ENCODE results near the gene CD46.
"Not testable (repeated sequence)": the region's sequence is repeated elsewhere in the genome, so short reads cannot be mapped to it uniquely, and the experiment has no call there.

CD46 gene

GRCh38 chr1:207745285-207745684, 6.6 kb upstream of the CD46 start:
- peaks cover 11% of the 10 kb centered on the region; the same call in 1 of the 2 replicates for H3K4me1 ChIP-seq (ENCODE audit: insufficient read depth, low read length)
- H3K9ac ChIP-seq (ENCODE audit: low read depth, low read length), result no peak overlapping the region
- no peaks in the 10 kb centered on the region for H3K9me3 ChIP-seq (ENCODE audit: control insufficient read depth, insufficient read depth, low read length)
- no peaks in the 10 kb centered on the region for H3K36me3 ChIP-seq (ENCODE audit: insufficient read depth, low read length)

- Histone ChIP-seq H3K4me1 (ENCODE audit: insufficient read depth, low read length) (peaks cover 14% of the 10 kb centered on the region; the same call in 1 of the 2 replicates), H3K9ac (ENCODE audit: low read depth, low read length) (no peak overlapping the region), H3K9me3 (ENCODE audit: control insufficient read depth, insufficient read depth, low read length) (no peaks in the 10 kb centered on the region), H3K36me3 (ENCODE audit: insufficient read depth, low read length) (no peaks in the 10 kb centered on the region)
These were observed 5.8 kb upstream of the CD46 start for GRCh38 chr1:207745839-207746767.

GRCh38 chr1:207747627-207748492, 4.0 kb upstream of the CD46 start:
- Histone ChIP-seq H3K4me1 (ENCODE audit: insufficient read depth, low read length) (peaks cover 15% of the 10 kb centered on the region; the same call in 1 of the 2 replicates), H3K9ac (ENCODE audit: low read depth, low read length) (no peak overlapping the region), H3K9me3 (ENCODE audit: control insufficient read depth, insufficient read depth, low read length) (no peaks in the 10 kb centered on the region), H3K36me3 (ENCODE audit: insufficient read depth, low read length) (no peaks in the 10 kb centered on the region)

- Histone ChIP-seq H3K4me1 (ENCODE audit: insufficient read depth, low read length) (peaks cover 16% of the 10 kb centered on the region; the same call in 1 of the 2 replicates), H3K9me3 (ENCODE audit: control insufficient read depth, insufficient read depth, low read length) (no peaks in the 10 kb centered on the region), H3K9ac (ENCODE audit: low read depth, low read length) (no peak overlapping the region), H3K36me3 (ENCODE audit: insufficient read depth, low read length) (no peaks in the 10 kb centered on the region)
These were observed 2.9 kb upstream of the CD46 start for GRCh38 chr1:207748737-207749528.

GRCh38 chr1:207750631-207751305, 1.1 kb upstream of the CD46 start:
- no peaks in the 10 kb centered on the region for H3K36me3 ChIP-seq (ENCODE audit: insufficient read depth, low read length)
- H3K9ac ChIP-seq (ENCODE audit: low read depth, low read length), result peak overlapping the region; percentile 88
- peaks cover 29% of the 10 kb centered on the region for H3K4me1 ChIP-seq (ENCODE audit: insufficient read depth, low read length)
- H3K9me3 ChIP-seq (ENCODE audit: control insufficient read depth, insufficient read depth, low read length), result no peaks in the 10 kb centered on the region

GRCh38 chr1:207751463-207751789, 428 bp upstream of the CD46 start:
- peaks cover 29% of the 10 kb centered on the region for H3K4me1 ChIP-seq (ENCODE audit: insufficient read depth, low read length)
- not testable (repeated sequence) for H3K9me3 ChIP-seq (ENCODE audit: control insufficient read depth, insufficient read depth, low read length); H3K36me3 ChIP-seq (ENCODE audit: insufficient read depth, low read length)
- H3K9ac ChIP-seq (ENCODE audit: low read depth, low read length), result peak overlapping the region; percentile 88

GRCh38 chr1:207752456-207752998, 673 bp downstream of the CD46 start:
- Histone ChIP-seq H3K36me3 (ENCODE audit: insufficient read depth, low read length) (no peaks in the 10 kb centered on the region; the same call in 1 of the 2 replicates), H3K4me1 (ENCODE audit: insufficient read depth, low read length) (peaks cover 29% of the 10 kb centered on the region), H3K9me3 (ENCODE audit: control insufficient read depth, insufficient read depth, low read length) (no peaks in the 10 kb centered on the region), H3K9ac (ENCODE audit: low read depth, low read length) (peak overlapping the region; percentile 88)

- Histone ChIP-seq H3K4me1 (ENCODE audit: insufficient read depth, low read length) (peaks cover 24% of the 10 kb centered on the region), H3K9ac (ENCODE audit: low read depth, low read length) (no peak overlapping the region), H3K36me3 (ENCODE audit: insufficient read depth, low read length) (peaks cover 6% of the 10 kb centered on the region; the same call in 1 of the 2 replicates), H3K9me3 (ENCODE audit: control insufficient read depth, insufficient read depth, low read length) (no peaks in the 10 kb centered on the region)
These were observed 1.8 kb downstream of the CD46 start for GRCh38 chr1:207753611-207754010.

- no peaks in the 10 kb centered on the region for H3K9me3 ChIP-seq (ENCODE audit: control insufficient read depth, insufficient read depth, low read length)
- H3K36me3 ChIP-seq (ENCODE audit: insufficient read depth, low read length), result peaks cover 7% of the 10 kb centered on the region
- no peak overlapping the region; the same call in 1 of the 2 replicates for H3K9ac ChIP-seq (ENCODE audit: low read depth, low read length)
- H3K4me1 ChIP-seq (ENCODE audit: insufficient read depth, low read length), result peaks cover 20% of the 10 kb centered on the region
These were observed 2.2 kb downstream of the CD46 start for GRCh38 chr1:207754011-207754410.

- Histone ChIP-seq H3K9ac (ENCODE audit: low read depth, low read length) (no peak overlapping the region), H3K36me3 (ENCODE audit: insufficient read depth, low read length) (peaks cover 9% of the 10 kb centered on the region), H3K4me1 (ENCODE audit: insufficient read depth, low read length) (peaks cover 18% of the 10 kb centered on the region), H3K9me3 (ENCODE audit: control insufficient read depth, insufficient read depth, low read length) (no peaks in the 10 kb centered on the region)
These were observed 3.3 kb downstream of the CD46 start for GRCh38 chr1:207754974-207755700.

- H3K36me3 ChIP-seq (ENCODE audit: insufficient read depth, low read length), result peaks cover 14% of the 10 kb centered on the region
- no peaks in the 10 kb centered on the region for H3K9me3 ChIP-seq (ENCODE audit: control insufficient read depth, insufficient read depth, low read length)
- H3K4me1 ChIP-seq (ENCODE audit: insufficient read depth, low read length), result peaks cover 15% of the 10 kb centered on the region
- no peak overlapping the region for H3K9ac ChIP-seq (ENCODE audit: low read depth, low read length)
These were observed 4.2 kb downstream of the CD46 start for GRCh38 chr1:207755846-207756693.

GRCh38 chr1:207762622-207763021, 10.8 kb downstream of the CD46 start:
- Histone ChIP-seq H3K36me3 (ENCODE audit: insufficient read depth, low read length) (peaks cover 37% of the 10 kb centered on the region), H3K9me3 (ENCODE audit: control insufficient read depth, insufficient read depth, low read length) (0 out of 2 replicates have a peak, but pooled peaks cover 4% of the 10 kb centered on the region), H3K9ac (ENCODE audit: low read depth, low read length) (no peak overlapping the region), H3K4me1 (ENCODE audit: insufficient read depth, low read length) (no peaks in the 10 kb centered on the region)

All from ES-I3 (cell line).